Activated CD4-positive, CD25-positive, alpha-beta regulatory T cell treated with anti-CD3 and anti-CD28 coated beads, Interleukin-2, amount 50 U/mL, for 16 hours (primary cell): ENCODE data around the gene PAIP2B.
A peak's percentile ranks its signal among the peaks of the same experiment; 100 is the strongest.
"Not testable (repeated sequence)": the region's sequence is repeated elsewhere in the genome, so short reads cannot be mapped to it uniquely, and the experiment has no call there.

Experiments used
- DNase-seq: peaks from one replicate; pipeline ENCODE4 v3.0.0-alpha.2; 2020; ENCODE audit warnings: low read depth, low spot score

Gene PAIP2B

DNA sequence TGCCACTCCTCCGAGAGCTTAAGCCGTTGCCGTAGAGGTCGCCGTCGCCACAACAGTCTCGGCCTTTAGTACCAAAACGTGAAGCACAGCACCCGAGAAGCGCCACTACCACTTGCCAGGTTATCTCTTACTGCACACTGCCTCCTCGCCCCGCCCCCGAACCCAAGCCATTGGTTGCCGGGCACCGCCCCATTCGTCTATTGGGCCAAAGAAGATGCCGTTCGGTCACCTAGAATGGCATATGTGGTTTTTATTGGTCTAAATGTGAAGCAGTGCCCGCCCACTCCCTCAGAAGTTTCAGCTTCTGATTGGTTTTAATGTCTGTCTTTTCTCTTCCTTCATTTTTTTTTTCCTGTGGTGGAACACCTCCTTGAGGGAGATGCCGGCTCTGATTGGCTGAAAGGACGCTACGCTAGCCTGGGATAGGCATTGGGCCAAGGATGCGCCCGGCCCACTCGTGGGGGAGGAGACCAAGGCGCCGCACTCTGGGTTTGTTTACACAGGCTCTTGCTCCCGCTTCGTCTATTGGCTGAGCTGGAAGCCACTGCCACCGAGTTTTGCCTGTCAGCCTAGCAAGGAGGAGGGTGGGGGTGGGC is at the start of gene PAIP2B:
PAIP2B (minus strand) TSS at position 139 of the 596 bp plus-strand sequence. CDS start 24,514 bp downstream, outside the sequence.
- peak; percentile 95 for DNase-seq

DNA sequence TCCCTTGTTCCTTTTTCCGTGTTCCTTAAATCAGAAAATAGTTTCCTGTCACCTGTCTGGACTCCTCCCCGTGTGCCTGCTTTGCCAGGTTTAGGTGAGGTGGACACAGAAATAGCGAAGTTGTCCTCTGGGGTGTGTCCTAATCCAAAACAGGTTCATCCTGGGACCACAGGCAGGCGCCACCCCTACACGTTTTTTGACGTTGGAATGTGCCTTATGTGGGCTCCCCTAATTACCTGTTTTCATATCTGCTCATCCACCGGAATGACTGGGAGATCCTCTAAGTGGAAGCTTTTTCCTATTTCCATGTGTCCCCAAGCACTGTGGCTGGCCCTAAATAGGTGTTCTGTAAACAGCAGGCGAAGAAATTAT is 49.0 kb upstream of the PAIP2B start:
- no peak for DNase-seq

- no peak for DNase-seq
Measured at GRCh38 chr2:71269511-71270090, 42.7 kb upstream of the PAIP2B start.

DNA sequence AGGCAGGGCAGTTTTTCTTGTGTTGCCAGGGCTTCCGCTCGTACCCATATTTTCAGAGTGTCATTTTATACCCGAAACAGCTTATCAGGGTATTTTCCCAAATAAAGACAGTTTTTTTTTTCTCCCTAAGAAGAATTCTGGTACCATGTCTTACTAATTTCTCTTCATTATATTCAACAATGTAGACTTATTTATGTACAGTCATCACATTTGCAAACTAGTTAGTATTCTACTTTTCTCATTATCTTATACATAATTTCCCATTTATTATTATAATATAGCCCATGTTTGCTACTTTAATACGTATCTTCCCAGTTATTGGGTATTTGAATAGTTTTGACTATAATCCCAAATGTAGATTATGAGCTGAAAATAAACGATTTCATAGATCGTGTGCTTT is 36.5 kb upstream of the PAIP2B start:
- no peak for DNase-seq

DNA sequence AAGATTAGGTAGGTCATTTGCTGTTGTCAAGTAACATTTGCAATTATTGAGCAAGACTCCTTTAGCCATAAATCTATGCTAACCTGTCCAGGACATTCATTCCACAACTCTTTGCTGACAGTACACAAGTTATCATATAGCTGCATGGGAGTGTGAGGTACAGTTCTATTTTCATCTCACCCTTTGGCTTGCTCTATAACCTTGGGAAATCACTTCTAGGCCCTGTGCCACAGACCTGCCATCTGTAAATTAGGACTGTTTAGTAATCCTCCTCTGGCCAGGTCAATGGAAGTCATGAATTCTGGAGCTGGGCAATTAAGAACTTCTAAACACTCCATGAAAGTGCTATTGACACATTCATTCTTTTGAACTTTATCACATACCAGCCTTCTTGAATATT is 34.6 kb upstream of the PAIP2B start:
- no peak for DNase-seq

- no peak for DNase-seq
Measured at GRCh38 chr2:71256421-71256820, 29.5 kb upstream of the PAIP2B start.

- no peak for DNase-seq
Measured at GRCh38 chr2:71254776-71255175, 27.9 kb upstream of the PAIP2B start.

- DNase-seq, result no peak
Measured at GRCh38 chr2:71254078-71254477, 27.2 kb upstream of the PAIP2B start.

DNA sequence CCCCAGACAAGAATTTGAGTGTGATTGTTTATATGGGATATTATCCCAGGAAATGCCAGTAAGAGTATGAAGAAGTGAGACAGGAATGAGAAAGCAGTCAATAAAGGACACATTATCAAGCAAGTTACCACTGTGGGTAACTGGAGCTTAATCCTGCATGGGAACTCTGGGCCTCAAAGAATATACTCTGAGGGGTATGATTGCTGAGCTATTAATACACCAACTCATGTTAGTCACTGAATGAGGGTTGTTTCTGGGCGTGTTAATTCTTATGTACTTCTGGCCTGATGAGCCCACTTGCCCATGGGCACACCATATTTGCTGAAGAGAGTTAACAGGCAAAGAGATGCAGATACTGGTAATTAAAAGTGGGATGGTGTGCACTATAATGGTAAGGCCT is 26.6 kb upstream of the PAIP2B start:
- no peak for DNase-seq

DNA sequence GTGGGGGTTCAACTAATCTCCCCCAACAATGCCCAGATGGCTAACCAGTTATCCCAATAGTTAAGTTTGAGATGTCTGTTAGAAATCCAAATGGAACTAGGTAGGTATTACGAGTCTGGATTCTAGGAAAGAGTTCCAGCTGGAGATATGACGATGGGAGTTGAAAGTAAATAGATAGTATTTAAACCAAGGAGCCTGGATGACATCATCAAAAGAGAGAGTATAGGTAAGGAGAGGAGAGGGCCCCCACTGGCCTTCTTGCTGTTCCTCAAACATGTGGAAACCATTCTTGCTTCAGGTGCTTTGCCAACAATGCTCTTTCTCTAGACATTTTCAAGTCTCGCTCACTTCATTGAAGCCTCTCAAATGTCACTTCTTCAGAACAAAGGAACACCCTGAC is 26.0 kb upstream of the PAIP2B start:
- no peak for DNase-seq

DNA sequence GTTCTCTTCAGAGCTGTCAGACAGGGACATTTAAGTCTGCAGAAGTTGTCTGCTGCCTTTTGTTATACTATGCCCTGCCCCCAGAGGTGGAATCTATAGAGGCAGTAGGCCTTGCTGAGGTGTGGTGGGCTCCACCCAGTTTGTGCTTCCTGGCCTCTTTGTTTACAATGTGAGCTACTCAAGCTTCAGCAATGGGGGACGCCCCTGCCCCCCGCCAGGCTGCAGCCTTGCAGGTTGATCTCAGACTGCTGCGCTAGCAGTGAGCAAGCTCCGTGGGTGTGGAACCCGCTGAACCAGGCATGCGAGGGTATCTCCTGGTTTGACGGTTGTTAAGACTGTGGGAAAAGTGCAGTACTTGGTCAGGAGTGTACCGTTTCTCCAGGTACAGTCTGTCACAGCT is 24.0 kb upstream of the PAIP2B start:
- no peak for DNase-seq

GRCh38 chr2:71244302-71244660 is 17.4 kb upstream of the PAIP2B start:
- DNase-seq, result no peak

DNA sequence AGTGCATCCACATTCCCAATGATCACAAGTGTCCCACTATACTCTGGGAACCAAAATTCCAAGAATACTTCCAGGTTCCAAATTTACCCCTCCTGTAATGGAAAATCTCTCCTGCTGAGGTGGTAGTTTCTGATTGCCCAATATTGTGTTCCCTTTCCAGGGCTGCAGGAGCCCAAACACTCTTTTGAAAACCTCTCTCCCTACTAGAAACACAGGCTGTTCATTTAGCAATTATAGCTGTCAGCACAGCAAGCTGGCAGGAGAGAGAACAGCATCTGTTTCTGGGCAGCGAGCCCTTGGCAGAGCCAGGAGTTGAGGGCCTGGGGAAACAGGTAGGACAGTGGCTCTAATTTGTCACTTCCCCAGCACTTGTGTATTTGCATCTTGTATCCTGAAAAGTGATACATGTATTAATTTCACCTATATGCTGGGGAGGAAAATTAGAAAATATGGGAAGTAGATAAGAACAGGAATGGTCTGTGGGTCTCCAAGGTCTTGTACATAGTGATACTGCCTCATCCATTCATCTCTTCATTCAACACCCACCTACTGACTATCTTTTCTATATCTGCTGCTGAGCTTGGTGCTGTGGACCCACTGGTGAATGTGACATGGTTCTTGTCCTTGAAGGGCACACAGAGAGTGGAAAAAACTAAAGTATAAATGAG is 16.9 kb upstream of the PAIP2B start:
- no peak for DNase-seq

GRCh38 chr2:71240794-71241193 is 13.9 kb upstream of the PAIP2B start:
- DNase-seq, result no peak

GRCh38 chr2:71238089-71238488 is 11.2 kb upstream of the PAIP2B start:
- DNase-seq, result no peak

- no peak for DNase-seq
Measured at GRCh38 chr2:71235930-71236587, 9.2 kb upstream of the PAIP2B start.

- DNase-seq, result not testable (repeated sequence)
Measured at GRCh38 chr2:71233072-71233471, 6.2 kb upstream of the PAIP2B start.

GRCh38 chr2:71226096-71226964 is 573 bp downstream of the PAIP2B start:
- DNase-seq, result peak; percentile 1

DNA sequence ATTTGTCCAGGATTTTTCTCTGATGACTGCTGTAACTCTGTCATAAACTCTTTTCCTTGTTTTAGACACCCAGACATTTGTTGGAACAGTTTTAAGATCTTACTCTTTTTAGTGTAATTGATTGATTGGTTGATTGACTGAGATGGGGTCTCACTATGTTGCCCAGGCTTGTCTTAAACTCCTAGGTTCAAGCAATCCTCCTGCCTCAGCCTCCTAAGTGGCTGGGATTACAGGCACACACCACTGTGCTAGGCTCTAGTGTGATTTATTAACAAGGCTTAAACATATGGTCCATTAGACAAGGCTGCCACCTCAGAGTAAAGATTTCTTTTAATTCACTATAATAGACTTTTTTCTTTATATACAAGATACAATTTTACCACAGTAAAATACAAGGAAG is 2.0 kb downstream of the PAIP2B start:
- no peak for DNase-seq

- no peak for DNase-seq
Measured at GRCh38 chr2:71224457-71224856, 2.4 kb downstream of the PAIP2B start.

DNA sequence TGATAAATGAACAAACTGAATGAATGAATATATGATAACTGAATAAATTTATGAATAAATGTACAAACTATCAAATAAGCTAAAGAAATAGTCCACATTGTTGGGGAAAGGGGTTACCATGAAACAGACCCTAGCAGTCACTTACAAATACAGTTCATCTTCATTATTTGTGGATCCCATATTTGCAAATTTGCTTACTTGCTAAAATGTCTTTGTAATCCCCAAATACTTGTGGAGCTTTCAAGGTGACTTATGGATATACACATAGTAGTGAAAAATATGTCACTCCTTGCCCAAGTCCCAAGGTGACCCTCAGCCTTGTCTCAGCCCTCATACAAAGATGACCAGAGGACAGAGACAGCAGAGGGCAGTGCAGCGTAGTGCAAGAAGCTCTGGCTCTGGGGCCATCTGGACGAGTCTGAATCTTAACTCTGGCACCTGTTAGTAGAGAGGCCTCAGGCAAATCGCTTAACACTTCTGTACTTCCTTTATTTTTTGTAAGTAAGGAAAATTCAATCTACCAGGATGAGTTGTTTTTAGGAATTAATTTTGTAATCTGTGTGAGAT is 3.1 kb downstream of the PAIP2B start:
- DNase-seq, result no peak

- no peak for DNase-seq
Measured at GRCh38 chr2:71220743-71221142, 6.2 kb downstream of the PAIP2B start.
